ENCODE measurements around the gene EMSY. TPM values are rescaled to one million over a fixed set of nuclear protein-coding genes. Genes with fewer than 3 reads are reported as not detected.

Gene EMSY
- total RNA-seq, 1 donor from 2014 or later, result 20.2 TPM

- Mint-ChIP-seq H3K9me3 (ENCODE audit: unreplicated experiment) (no peaks in the 10 kb centered on the region), H3K4me1 (ENCODE audit: unreplicated experiment) (no peaks in the 10 kb centered on the region), H3K36me3 (ENCODE audit: low read depth, unreplicated experiment) (no peaks in the 10 kb centered on the region), H3K4me3 (ENCODE audit: unreplicated experiment) (no peak overlapping the region), H3K27ac (ENCODE audit: unreplicated experiment) (no peak overlapping the region), H3K27me3 (ENCODE audit: unreplicated experiment) (no peaks in the 10 kb centered on the region)
- TF ChIP-seq, protein P1, sequence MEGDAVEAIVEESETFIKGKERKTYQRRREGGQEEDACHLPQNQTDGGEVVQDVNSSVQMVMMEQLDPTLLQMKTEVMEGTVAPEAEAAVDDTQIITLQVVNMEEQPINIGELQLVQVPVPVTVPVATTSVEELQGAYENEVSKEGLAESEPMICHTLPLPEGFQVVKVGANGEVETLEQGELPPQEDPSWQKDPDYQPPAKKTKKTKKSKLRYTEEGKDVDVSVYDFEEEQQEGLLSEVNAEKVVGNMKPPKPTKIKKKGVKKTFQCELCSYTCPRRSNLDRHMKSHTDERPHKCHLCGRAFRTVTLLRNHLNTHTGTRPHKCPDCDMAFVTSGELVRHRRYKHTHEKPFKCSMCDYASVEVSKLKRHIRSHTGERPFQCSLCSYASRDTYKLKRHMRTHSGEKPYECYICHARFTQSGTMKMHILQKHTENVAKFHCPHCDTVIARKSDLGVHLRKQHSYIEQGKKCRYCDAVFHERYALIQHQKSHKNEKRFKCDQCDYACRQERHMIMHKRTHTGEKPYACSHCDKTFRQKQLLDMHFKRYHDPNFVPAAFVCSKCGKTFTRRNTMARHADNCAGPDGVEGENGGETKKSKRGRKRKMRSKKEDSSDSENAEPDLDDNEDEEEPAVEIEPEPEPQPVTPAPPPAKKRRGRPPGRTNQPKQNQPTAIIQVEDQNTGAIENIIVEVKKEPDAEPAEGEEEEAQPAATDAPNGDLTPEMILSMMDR (IDR thresholded peaks at IDR 0.05; ENCODE audit: unreplicated experiment), result no peak
- DNase-seq (ENCODE audit: low spot score), result no peak
Measured at GRCh38 chr11:76562541-76562940, 117.7 kb downstream of the EMSY start.

GRCh38 chr11:76564364-76564763, 119.5 kb downstream of the EMSY start:
- no peaks in the 10 kb centered on the region for H3K9me3 Mint-ChIP-seq (ENCODE audit: unreplicated experiment)
- no peaks in the 10 kb centered on the region for H3K27me3 Mint-ChIP-seq (ENCODE audit: unreplicated experiment)
- H3K4me1 Mint-ChIP-seq (ENCODE audit: unreplicated experiment), result no peaks in the 10 kb centered on the region
- H3K4me3 Mint-ChIP-seq (ENCODE audit: unreplicated experiment), result no peak overlapping the region
- no peak for DNase-seq (ENCODE audit: low spot score)
- no peak overlapping the region for H3K27ac Mint-ChIP-seq (ENCODE audit: unreplicated experiment)
- TF ChIP-seq, protein P1 (IDR thresholded peaks at IDR 0.05; ENCODE audit: unreplicated experiment), result no peak
- H3K36me3 Mint-ChIP-seq (ENCODE audit: low read depth, unreplicated experiment), result no peaks in the 10 kb centered on the region

DNA sequence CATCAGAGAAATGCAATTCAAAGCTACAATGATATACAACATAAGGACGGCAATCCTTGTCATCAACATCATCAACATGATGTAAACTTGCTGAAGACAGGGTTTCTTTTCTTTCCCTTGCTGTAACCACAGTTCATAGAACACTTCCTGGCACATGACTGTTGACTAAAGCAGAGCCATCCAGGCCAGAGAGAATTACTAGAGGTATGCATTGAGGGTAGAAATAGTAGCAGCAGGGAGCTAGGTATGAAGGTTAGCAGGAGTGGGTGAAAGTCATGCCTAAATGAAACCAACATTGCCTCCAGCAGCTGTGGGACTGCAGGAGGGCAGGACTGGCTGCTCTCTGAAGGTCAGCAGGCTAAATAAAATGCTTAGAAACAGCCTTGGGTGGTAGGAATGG, 122.0 kb downstream of the EMSY start:
- Mint-ChIP-seq H3K9me3 (ENCODE audit: unreplicated experiment) (no peaks in the 10 kb centered on the region), H3K4me1 (ENCODE audit: unreplicated experiment) (no peaks in the 10 kb centered on the region), H3K4me3 (ENCODE audit: unreplicated experiment) (no peak overlapping the region), H3K27me3 (ENCODE audit: unreplicated experiment) (no peaks in the 10 kb centered on the region), H3K27ac (ENCODE audit: unreplicated experiment) (no peak overlapping the region), H3K36me3 (ENCODE audit: low read depth, unreplicated experiment) (no peaks in the 10 kb centered on the region)
- DNase-seq (ENCODE audit: low spot score), result no peak
- TF ChIP-seq, protein P1 (IDR thresholded peaks at IDR 0.05; ENCODE audit: unreplicated experiment), result no peak

DNA sequence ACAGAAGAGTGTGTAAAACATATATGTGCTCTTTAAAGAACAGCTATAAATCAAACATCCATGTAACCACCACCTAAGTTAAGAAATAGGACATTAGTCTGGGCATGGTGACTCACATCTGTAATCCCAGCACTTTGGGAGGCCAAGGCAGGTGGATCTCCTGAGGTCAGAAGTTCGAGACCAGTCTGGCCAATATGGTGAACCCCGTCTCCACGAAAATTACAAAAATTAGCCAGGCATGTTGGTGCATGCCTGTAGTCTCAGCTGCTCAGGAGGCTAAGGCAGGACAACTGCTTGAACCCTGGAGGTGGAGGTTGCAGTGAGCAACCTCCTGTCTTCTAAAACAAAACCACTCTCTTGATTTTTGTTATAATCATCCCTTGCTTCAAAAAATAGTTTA, 122.4 kb downstream of the EMSY start:
- Mint-ChIP-seq H3K9me3 (ENCODE audit: unreplicated experiment) (no peaks in the 10 kb centered on the region), H3K27me3 (ENCODE audit: unreplicated experiment) (no peaks in the 10 kb centered on the region), H3K4me1 (ENCODE audit: unreplicated experiment) (no peaks in the 10 kb centered on the region), H3K4me3 (ENCODE audit: unreplicated experiment) (no peak overlapping the region), H3K27ac (ENCODE audit: unreplicated experiment) (no peak overlapping the region), H3K36me3 (ENCODE audit: low read depth, unreplicated experiment) (no peaks in the 10 kb centered on the region)
- no peak for DNase-seq (ENCODE audit: low spot score)
- TF ChIP-seq, protein P1 (IDR thresholded peaks at IDR 0.05; ENCODE audit: unreplicated experiment), result no peak

- DNase-seq (ENCODE audit: low spot score), result no peak
- H3K27me3 Mint-ChIP-seq (ENCODE audit: unreplicated experiment), result no peaks in the 10 kb centered on the region
- no peak overlapping the region for H3K27ac Mint-ChIP-seq (ENCODE audit: unreplicated experiment)
- no peaks in the 10 kb centered on the region for H3K4me1 Mint-ChIP-seq (ENCODE audit: unreplicated experiment)
- no peaks in the 10 kb centered on the region for H3K36me3 Mint-ChIP-seq (ENCODE audit: low read depth, unreplicated experiment)
- TF ChIP-seq, protein P1 (IDR thresholded peaks at IDR 0.05; ENCODE audit: unreplicated experiment), result no peak
- no peak overlapping the region for H3K4me3 Mint-ChIP-seq (ENCODE audit: unreplicated experiment)
- no peaks in the 10 kb centered on the region for H3K9me3 Mint-ChIP-seq (ENCODE audit: unreplicated experiment)
Measured at GRCh38 chr11:76568139-76568538, 123.3 kb downstream of the EMSY start.
